GM18867 (cell line): ENCODE measurements around the gene GDF7.

Experiments used
- ATAC-seq: cut with Tn5 transposase; IDR thresholded peaks from one replicate; pipeline ENCODE4 v1.9.1; 2021; ENCODE audit warnings: mild to moderate bottlenecking, moderate library complexity; ENCODE audit not compliant: unreplicated experiment

Gene GDF7

GRCh38 chr2:20627712-20628380 lies 39.1 kb upstream of the GDF7 start:
- ATAC-seq = no peak

GRCh38 chr2:20629181-20629580 lies 37.8 kb upstream of the GDF7 start:
- ATAC-seq = no peak

- ATAC-seq = no peak
Measured at GRCh38 chr2:20629581-20630171, 37.3 kb upstream of the GDF7 start.

- no peak for ATAC-seq
Measured at GRCh38 chr2:20630967-20631366, 36.0 kb upstream of the GDF7 start.

GRCh38 chr2:20631617-20632307 lies 35.2 kb upstream of the GDF7 start:
- ATAC-seq = no peak

- ATAC-seq = no peak
Measured at GRCh38 chr2:20632446-20632990, 34.4 kb upstream of the GDF7 start.

- no peak for ATAC-seq
Measured at GRCh38 chr2:20633001-20633400, 33.9 kb upstream of the GDF7 start.

- ATAC-seq = no peak
Measured at GRCh38 chr2:20633794-20634506, 33.0 kb upstream of the GDF7 start.

GRCh38 chr2:20634507-20635112 lies 32.3 kb upstream of the GDF7 start:
- no peak for ATAC-seq

GRCh38 chr2:20635113-20635510 lies 31.8 kb upstream of the GDF7 start:
- ATAC-seq = no peak

- peak; percentile 74 for ATAC-seq
Measured at GRCh38 chr2:20635675-20636584, 31.0 kb upstream of the GDF7 start.

GRCh38 chr2:20637147-20637546 lies 29.8 kb upstream of the GDF7 start:
- no peak for ATAC-seq

- ATAC-seq = no peak
Measured at GRCh38 chr2:20638014-20638413, 28.9 kb upstream of the GDF7 start.

- ATAC-seq = no peak
Measured at GRCh38 chr2:20638646-20639430, 28.1 kb upstream of the GDF7 start.

- ATAC-seq = no peak
Measured at GRCh38 chr2:20640411-20641122, 26.4 kb upstream of the GDF7 start.

- no peak for ATAC-seq
Measured at GRCh38 chr2:20641123-20641985, 25.6 kb upstream of the GDF7 start.
